Vagina (tissue), 2 donors: ENCODE results near the gene HCK.

Source experiments
- POLR2A ChIP-seq, 2 donors: fragments of 450-650 bp; IDR thresholded peaks; one replicate each; pipeline ENCODE4 v1.6.1; 2017; ENCODE audit warnings: antibody characterized with exemption in 2 of 2, mild to moderate bottlenecking in 2 of 2, moderate library complexity in 2 of 2
- TF ChIP-seq, protein P1 (sequence below), 3 experiments: fragments of 450-650 bp in 2 of 3; fragments of 200-600 bp in 1 of 3; sonication (generic) in 1 of 3; IDR thresholded peaks; one replicate each; pipeline ENCODE4 v1.5.1; 2017 to 2019; ENCODE audit warnings: antibody characterized with exemption in 3 of 3, mild to moderate bottlenecking in 2 of 3, moderate library complexity in 2 of 3

DNA sequence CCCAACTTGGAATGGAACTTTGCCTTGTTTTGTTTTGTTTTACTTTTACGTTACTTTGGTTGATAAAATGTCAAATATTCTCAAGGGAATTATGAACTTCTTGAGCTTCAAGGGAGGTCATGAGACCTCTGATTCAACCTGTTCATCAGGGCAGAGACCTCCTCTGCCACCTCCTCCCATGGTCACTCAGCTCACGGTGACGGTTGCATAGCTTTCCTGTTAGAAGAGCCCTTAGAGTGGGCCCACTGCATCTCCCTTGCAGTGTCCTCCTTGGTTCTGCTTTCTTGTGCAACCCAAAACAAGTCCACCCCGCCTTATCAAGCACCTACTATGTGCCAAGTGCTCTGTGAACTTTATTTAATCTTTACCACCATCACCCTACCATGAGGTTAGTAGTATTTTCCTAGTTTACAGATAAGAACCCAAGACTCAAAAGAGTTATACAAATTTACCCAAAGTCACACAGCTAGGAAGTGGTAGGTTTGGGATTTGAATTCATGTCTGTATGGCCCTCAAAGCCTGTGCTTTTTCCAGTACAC, 72.9 kb downstream of the HCK start:
- no peak for TF ChIP-seq POLR2A (IDR thresholded peaks at IDR 0.05)
- TF ChIP-seq, protein P1, sequence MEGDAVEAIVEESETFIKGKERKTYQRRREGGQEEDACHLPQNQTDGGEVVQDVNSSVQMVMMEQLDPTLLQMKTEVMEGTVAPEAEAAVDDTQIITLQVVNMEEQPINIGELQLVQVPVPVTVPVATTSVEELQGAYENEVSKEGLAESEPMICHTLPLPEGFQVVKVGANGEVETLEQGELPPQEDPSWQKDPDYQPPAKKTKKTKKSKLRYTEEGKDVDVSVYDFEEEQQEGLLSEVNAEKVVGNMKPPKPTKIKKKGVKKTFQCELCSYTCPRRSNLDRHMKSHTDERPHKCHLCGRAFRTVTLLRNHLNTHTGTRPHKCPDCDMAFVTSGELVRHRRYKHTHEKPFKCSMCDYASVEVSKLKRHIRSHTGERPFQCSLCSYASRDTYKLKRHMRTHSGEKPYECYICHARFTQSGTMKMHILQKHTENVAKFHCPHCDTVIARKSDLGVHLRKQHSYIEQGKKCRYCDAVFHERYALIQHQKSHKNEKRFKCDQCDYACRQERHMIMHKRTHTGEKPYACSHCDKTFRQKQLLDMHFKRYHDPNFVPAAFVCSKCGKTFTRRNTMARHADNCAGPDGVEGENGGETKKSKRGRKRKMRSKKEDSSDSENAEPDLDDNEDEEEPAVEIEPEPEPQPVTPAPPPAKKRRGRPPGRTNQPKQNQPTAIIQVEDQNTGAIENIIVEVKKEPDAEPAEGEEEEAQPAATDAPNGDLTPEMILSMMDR (IDR thresholded peaks at IDR 0.05): no peak
